GM18511 (cell line): ENCODE results near the gene AHNAK.
"Not testable (repeated sequence)": the region's sequence is repeated elsewhere in the genome, so short reads cannot be mapped to it uniquely, and the experiment has no call there.

Experiments used
- ATAC-seq: cut with Tn5 transposase; IDR thresholded peaks from one replicate; pipeline ENCODE4 v1.9.1; 2021; ENCODE audit warnings: mild to moderate bottlenecking, moderate library complexity; ENCODE audit not compliant: unreplicated experiment

AHNAK gene

DNA sequence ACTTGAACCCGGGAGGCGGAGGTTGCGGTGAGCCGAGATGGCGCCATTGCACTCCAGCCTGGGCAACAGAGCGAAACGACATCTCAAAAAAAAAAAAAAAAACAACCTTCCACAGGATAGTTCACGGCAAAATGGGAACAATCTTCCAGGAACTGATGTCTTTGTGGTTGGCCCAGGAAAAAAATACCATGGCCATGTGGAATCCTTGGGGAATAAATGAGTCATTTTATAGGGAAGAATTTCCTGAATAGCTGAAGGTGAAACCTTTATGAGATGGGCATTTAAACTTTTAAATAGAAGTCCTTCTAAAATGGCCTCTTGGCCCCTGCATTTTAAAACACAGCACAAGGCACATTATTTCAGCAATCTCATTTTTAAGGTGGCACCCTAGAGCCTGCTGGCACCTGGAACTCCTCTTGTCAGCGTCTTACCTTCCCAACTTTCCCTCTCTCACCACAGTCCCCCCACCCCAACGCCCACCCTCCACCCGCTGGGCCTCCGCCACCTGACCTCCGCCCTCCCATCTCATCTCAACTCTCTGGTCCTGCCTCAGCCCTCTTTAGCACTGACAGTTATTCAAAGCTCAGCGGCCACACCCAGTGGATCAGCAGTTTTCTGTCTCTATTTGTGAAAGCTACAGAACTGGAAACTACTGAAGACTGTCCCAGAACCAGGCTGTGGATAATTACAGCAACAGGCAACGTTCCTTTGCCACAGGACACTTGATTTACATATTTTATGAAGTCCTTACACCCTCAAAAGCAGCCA lies 84.7 kb downstream of the AHNAK start:
- ATAC-seq = no peak

DNA sequence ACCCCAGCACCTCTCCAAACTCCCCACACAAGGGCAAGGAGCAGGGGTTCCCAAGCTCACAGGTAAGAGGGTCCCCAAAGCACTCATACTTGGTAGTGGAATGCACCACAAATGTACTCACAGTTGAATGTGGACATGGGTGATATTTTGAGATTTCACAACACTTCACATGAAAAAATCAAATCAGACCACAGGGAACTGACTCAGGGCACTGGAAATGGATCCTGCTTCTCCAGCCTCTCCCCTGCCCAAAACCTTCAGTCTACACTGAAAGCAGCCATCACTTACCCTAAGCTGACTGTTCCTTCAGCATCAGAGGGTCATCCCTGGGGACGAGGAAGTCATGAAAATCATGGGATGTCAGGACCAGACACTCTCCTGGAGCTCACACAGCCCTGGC lies 87.5 kb downstream of the AHNAK start:
- no peak for ATAC-seq

DNA sequence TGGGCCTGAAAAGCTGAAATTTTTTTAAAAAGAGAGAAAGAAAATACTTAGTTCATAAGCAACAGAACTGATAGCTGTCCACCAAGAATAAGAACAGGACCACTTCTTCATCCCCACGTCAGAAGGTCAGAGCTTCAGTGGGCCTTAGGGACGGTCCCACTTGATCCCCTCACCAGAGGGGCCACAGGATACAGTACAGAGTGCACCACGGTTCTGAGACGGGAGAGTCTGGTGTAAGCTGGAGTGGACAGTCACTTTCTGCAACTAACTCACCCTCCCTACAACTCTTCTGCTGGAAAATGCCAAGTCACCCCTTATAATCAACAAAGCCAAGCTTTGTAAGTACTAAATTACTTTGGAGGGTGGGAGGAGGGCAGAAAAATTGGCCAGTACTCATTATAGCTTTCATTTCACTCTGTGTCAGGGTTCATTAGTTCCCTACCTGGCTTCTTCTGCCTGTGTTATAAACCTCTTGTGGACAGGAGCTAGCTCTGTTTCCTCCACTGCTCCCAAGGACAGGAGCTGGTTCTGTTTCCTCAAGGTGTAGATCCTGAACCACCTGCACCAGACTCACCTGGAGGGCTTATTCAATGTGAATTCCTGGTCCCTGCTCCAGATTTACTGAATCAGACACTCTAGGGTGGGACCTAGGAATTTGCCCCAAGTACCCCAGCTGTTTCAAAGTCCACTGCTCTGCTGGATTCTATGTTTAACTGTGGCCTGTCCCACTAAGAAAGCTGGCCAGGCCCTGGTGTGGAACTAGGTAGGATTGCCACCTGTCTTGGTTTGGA lies 88.2 kb downstream of the AHNAK start:
- ATAC-seq = no peak

DNA sequence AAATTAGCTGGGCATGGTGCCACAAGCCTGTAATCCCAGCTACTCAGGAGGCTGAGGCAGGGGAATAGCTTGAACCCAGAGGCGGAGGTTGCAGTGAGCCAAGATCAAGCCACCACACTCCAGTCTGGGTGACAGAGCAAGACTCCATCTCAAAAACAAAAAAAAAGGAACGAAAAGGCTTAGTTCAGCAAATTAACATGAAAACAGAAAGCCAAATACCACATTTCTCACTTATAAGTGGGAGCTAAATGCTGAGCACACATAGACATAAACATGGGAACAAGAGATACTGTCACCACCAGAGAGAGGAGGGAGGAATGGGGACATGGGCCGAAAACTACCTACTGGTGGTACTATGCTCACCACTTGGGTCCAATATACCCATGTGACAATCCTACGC lies 89.1 kb downstream of the AHNAK start:
- no peak for ATAC-seq

DNA sequence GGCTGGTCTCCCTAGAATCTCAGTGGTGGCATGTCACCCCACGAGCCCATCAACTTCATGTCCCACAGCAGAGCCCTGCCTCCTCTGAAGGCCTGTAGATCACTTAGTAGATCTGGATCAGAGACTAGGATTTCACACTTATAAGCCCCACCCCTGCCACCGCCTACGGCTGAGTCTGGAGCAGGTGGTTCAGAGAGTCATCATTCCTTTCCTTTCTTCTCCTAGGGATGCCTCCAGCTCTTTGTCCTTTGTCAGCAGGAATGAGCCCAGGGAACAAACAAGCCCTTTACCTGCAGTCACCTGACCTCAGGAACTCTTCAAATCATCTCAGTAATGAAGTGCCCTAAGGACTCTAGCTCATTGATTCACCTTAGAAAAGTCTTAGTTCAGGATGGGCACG lies 90.0 kb downstream of the AHNAK start:
- ATAC-seq = no peak

DNA sequence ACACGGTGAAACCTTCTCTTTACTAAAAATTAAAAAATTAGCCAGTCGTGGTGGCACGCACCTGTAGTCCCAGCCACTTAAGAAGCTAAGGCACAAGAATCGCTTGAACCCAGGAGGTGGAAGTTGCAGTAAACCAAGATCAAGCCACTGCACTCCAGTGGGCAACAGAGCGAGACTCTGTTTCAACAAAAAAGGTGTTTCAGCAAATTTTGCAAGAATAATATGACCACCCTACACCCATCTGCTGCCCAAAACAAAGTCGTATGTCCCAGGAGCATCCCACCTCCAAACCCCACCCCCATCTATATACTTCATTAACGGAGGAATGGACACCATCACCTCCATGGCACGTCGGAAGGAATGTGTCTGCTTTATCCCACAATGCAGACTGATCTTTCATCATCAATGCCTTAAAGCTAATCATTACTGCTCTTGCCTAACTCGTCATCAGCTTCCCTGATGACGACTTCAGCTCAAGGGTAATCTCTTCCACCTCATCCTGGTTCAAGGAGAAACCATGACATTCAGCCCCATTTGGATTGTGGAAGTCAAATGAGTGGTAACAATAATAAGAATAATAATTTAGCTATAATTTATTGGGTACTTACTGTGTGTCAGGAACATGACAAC lies 93.7 kb downstream of the AHNAK start:
- ATAC-seq = no peak

DNA sequence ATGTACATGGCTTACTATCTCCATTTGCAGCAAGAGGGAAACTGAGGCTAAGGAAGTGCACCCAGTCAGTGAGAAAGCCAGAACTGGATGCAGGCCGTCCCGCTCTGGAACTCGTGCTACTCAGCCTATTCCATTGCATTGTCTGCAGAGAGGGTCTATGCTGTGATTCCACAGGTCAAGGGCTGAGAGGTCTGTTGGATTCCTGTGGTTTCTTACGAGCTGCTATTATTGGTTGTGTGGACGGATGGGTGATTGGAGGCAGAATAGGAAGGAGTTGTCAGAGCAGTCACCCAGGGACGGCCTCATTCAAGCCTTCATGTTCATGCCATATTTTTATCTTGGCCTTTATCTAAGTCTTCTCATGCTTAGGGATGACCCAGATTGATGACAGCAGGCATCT lies 94.3 kb downstream of the AHNAK start:
- ATAC-seq = no peak

DNA sequence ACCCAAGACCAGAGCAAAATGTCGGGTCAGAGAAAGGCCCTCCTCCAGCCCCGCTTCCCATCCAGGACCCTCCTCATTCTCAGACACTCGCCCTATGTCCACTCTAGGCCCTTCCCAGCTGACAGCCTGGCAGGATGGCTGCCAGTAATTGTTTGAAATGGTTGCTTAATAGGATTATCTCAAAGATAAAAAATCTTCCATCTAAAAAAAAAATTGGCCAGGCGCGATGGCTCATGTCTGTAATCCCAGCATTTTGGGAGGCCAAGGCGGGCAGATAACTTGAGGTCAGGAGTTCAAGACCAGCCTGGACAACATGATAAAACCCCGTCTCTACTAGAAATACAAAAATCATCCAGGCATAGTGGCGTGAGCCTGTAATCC lies 95.4 kb downstream of the AHNAK start:
- ATAC-seq = no peak

DNA sequence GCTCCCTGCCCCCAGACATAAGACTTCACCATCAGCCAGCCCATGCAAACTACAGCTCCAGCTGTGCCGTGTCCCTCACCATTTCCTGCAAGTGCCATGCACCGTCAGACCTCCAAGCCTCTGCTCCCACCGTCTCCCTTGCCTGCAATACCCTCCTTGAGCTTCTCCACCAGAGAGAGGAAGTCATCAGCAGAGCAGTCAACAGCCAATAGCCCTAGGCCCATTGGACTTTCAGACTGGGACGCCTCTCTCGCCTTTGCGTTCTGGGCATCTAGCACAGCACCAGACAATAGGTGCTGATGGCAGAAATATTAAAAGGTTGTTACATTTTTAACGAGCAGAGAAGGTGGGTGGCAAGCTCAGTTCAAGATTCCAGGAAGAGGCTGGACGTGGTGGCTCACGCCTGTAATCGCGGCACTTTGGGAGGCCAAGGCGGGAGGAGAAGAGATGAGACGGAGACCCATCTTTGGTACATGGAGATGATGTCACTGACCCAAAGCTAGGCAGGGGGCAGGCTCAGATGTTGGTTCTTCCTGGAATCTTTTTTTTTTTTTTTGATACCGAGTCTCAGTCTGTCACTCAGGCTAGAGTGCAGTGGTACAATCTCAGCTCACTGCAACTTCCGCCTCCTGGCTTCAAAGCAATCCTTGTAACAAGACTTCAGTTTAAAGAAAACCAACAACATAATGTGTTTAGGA lies 95.9 kb downstream of the AHNAK start:
- ATAC-seq = no peak

DNA sequence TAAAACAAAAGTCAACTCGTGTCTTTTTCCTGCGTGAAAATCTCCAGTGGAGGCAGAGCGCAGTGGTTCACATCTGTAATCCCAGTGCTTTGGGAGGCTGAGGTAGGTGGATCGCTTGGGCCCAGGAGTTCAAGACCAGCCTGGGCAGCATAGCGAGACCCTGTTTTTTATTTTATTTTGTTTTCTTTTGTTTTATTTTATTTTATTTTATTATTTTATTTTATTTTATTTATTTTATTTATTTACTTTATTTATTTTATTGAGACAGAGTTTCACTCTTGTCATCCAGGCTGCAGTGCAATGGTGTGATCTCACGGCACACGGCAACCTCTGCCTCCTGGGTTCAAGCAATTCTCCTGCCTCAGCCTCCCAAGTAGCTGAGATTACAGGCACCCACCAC lies 96.7 kb downstream of the AHNAK start:
- ATAC-seq = not testable (repeated sequence)

DNA sequence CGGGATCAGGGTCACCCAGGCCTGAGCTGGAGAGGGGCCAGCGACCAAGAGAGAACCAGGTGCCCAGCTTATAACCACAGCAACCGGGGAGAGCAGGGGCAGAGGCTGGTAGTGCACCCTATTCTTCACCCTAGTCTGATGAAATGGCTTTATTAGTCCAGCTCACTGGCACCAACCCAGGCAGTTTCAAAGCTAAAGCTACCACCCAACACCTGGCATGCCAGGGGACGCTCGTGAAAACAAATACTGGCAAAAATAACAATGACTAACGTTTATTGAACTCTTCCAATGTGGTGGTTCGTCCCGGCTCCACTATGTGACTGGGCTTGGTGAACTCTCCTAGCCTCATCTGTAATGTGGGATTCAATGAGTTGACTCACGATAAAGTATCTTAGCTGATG lies 97.2 kb downstream of the AHNAK start:
- no peak for ATAC-seq

DNA sequence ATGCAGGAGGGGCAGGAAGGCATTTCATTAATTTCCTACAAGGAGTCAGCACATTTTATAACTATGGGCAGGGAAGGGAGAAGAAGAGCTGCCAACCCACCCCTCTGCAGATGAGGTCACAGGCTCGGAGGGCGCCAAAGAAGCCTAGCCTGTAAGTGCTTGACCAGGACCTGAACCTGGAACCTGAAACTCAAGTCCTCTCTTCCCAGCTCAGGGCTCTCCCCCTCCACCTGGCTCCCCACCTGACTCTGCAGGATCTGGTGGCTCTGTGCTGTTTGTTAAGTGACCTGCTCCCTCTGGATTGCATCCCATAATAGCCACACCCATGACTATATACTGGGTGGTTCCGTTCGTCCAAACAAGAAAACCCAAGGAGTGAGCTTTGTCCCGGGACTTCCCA lies 100.5 kb downstream of the AHNAK start:
- ATAC-seq = no peak

DNA sequence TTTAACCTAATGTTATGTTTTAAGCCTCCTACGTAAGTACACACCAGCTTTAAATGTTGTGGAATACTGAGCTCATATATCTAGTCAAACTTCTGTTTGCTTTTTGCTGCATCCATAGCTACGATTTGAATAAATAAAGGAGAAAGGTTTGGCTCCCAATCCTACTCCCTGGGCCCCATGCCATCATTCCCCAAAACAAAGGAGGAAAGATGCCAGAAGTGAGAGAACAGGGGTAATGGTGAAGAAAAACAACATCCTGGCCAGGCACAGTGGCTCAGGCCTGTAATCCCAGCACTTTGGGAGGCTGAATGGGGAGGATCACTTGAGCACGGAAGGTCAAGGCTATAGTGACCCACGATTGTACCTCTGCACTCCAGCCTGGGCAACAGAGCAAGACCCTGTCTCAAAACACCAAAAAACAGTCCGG lies 101.3 kb downstream of the AHNAK start:
- ATAC-seq = no peak

DNA sequence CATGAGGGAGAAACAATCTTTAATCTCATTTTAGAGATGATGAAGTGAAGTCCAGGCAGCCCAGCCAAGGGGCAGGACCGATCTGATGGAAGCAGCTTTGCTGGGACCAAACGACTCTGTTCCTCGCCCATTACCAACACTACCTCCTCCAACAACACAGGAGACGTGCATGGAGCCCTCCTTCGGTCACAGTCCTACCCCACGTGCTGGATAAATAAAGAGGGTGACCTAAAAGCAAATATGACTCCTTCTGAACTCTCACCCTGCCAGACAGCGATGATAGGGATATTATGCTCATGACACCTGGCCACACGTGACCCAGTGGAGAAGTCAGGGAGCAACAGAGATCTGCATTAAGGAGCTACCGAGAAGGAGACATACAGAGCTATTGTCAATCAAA lies 101.8 kb downstream of the AHNAK start:
- no peak for ATAC-seq

DNA sequence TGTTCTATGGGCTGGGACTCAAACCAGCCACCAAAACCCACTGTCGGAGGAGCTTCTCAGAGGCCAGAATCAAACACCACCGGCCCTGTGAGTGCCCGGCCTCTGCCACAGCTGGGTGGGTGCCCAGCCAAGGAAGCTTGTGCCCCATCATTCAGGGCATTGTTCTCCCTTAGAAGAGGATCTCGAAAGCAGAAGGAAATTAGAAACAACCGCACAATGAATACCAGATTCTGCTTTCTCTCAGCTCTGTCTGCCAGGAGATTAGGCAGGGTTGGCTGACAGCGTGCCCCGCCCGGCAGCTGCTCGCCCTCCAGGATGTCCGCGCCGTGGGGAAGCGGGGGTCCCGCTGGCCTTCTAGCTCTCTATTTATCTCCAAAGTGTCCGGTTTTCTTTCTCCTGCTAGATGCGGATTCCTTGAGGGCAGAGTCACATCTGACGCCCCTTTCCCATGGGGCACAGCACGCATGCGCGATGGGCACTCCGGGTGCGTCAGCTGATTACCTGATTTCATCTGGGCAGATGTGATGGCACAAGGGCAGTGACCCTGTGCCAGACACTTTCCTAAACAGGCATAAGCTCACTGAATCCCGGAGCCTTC lies 102.3 kb downstream of the AHNAK start:
- no peak for ATAC-seq

DNA sequence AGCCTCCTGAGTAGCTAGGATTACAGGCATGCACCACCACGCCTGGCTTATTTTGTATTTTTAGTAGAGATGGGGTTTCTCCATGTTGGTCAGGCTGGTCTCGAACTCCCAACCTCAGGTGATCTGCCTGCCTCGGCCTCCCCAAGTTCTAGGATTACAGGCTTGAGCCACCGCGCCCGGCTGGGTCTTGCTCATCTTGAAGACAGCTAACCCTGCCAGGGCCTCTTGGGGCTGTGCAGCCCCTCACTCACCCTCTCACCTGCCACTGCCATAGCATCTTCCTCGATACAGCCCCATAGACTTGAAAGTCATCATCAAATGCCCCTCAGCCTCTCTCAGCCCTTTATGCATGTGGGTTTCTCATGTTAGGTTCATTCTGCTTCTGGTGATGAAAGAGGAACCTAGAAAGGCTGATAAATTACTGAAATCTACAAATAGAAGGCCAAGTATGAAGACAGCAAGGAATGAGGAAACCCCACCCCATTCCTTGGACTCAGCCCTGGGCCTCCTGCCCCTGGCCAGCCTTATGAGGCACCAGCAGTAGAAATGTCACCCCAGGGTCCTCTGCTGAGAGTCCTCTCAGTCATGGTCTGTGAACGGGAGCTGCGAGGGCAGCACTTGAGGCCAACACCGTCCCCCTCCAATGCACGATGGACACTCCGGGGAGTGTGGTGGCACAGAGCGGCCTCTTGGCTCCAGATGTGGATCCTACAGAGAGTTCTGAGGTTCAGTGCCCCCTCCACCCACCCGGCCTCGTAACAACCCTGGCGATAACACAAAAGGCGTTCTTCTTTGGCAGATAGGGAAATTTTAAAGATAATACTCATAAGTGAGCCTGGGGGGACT lies 103.0 kb downstream of the AHNAK start:
- no peak for ATAC-seq

DNA sequence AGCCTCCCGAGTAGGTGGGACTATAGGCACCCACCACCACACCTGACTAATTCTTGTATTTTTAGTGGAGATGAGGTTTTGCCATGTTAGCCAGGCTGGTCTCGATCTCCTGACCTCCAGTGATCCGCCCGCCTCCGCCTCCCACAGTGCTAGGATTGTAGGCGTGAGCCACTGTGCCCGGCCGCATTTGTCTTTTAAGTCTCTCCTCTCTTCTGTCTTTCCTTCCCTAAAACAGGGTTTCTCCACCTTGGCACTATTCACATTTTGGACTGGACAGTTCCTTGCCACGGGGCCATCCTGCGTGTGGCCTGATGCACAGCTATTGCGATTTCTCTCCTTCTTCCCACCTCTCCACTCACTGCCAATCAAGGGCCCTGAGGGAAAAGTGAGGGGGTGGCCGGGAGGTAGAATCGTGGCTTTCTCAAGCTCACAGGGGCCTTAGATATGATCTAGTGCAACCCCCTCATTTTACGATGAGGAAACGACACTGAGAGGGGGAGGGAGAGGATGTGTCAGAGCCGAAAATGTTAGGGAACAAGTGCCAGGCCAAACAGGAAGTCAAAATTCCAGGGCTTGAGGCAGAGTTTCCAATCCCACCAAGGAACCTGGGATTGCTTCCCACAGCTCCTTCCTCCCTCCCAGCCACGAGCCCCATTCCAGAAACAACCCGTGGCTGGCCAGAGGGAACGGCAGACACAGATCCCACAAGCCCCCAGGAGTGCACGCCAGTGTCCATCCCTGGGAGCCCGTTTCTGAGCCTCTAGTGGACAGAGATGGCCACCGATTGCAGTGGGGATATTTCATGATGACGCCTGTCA lies 106.6 kb downstream of the AHNAK start:
- ATAC-seq = no peak

DNA sequence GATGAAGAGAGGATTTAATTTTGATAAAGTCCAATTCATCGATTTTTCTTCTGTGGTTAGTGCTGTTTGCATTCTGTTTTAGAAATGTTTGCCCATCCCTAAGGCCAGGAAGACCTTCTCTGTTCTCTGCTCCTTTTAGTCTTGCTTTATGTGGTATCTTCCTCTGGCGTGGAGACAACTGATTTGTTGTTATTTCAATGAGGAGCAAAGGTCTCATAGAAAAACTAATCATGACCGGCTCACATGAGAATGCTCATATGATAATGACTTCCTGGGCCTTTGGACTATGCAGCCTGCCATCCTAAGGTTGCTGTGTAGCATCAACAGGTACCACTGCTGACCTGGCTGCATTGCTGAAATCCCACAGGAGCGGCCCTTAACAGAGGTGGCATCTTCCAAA lies 108.0 kb downstream of the AHNAK start:
- ATAC-seq = no peak

DNA sequence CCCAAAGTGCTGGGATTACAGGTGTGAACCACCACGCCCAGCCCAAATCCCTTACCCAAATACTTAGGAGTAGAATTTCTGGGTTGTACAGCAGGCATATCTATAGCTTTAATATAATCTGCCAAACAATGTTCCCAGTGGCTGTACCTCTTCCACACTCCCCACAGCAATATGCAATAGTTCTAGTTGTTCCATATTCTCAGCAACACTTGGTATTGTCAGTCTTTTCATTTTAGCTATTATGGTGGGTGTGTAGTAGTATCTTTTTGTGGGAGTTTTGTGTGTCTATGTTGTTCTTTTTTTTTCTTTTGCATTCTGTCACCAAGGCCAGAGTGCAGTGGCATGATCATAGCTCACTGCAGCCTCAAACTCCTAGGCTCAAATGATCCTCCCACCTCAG lies 109.0 kb downstream of the AHNAK start:
- no peak for ATAC-seq
